Sigmoid colon (tissue), 7 donors: Measurements from ENCODE around the gene TTC6. TPM values are rescaled to one million over a fixed set of nuclear protein-coding genes. Genes with fewer than 3 reads are reported as not detected.

Experiments
- DNase-seq: peaks from one replicate; pipeline ENCODE4 v3.0.0-alpha.2; 2019
- H3K27ac ChIP-seq, 4 donors: fragments of 200-600 bp; sonication (generic); one replicate each; pipeline ENCODE4 v1.5.1; 2016 to 2019; ENCODE audit warnings: mild to moderate bottlenecking in 1 of 4
- H3K27me3 ChIP-seq, 3 donors: fragments of 200-600 bp; sonication (generic); one replicate each; pipeline ENCODE4 v1.5.1; 2019; ENCODE audit warnings: mild to moderate bottlenecking in 1 of 3
- H3K36me3 ChIP-seq, 4 donors: fragments of 200-600 bp; sonication (generic); one replicate each; pipeline ENCODE4 v1.5.1; 2016 to 2019
- H3K4me1 ChIP-seq, 4 donors: fragments of 200-600 bp; sonication (generic); one replicate each; pipeline ENCODE4 v1.5.1; 2017 to 2019
- H3K4me3 ChIP-seq, 4 donors: fragments of 200-600 bp; sonication (generic); one replicate each; pipeline ENCODE4 v1.5.1; 2017 to 2019; ENCODE audit warnings: mild to moderate bottlenecking in 2 of 4, moderate library complexity in 1 of 4
- H3K9me3 ChIP-seq, 4 donors: fragments of 200-600 bp in 3 of 4; sonication (generic) in 3 of 4; one replicate each; pipeline versions ENCODE4 v1.5.1 to v1.6.1; 2013 to 2019
- EP300 ChIP-seq, 4 donors: sonication (generic); formaldehyde crosslinking; IDR thresholded peaks; one replicate each; pipeline ENCODE4 v1.6.1; 2017; ENCODE audit warnings: antibody characterized with exemption in 4 of 4
- POLR2A ChIP-seq, 2 donors: fragments of 450-650 bp; IDR thresholded peaks; one replicate each; pipeline ENCODE4 v1.6.1; 2016; ENCODE audit warnings: antibody characterized with exemption in 2 of 2, mild to moderate bottlenecking in 2 of 2, moderate library complexity in 2 of 2
- POLR2AphosphoS5 ChIP-seq, 4 donors: sonication (generic); formaldehyde crosslinking; IDR thresholded peaks; one replicate each; pipeline ENCODE4 v1.6.1; 2017; ENCODE audit warnings: antibody characterized with exemption in 4 of 4
- WGBS, 2 donors: extraction: QIAGEN DNeasy Blood & Tissue Kit; methylation state at CpG; one replicate each; pipeline ENCODE4 v1.1.7; 2013; 5-methylcytosine and 5-hydroxymethylcytosine counted together
- intact Hi-C: fragments of 100-400 bp; cut with DNase I; formaldehyde crosslinking; loops from one replicate; pipeline ENCODE4 v1.15.1; 2023
- polyA plus RNA-seq, 3 donors: library from polyadenylated mRNA; stranded (reverse); fragments of 200-250 nt; gene quantifications; one replicate each; pipeline ENCODE4 v1.2.3, GENCODE V29; 2013
- total RNA-seq, 4 donors: library from RNA; depleted of rRNA; stranded (reverse); fragments of >200 nt; gene quantifications; one replicate each; pipeline ENCODE4 v1.1.0, GENCODE V29; 2016
- TF ChIP-seq, protein P1 (sequence below), 4 experiments: fragments of 450-650 bp in 3 of 4; fragments of 200-600 bp in 1 of 4; IDR thresholded peaks; one replicate each; pipeline ENCODE4 v1.5.1; 2016 to 2019; ENCODE audit warnings: antibody characterized with exemption in 4 of 4, mild to moderate bottlenecking in 3 of 4, moderate library complexity in 2 of 4
- donor health status: healthy with polysubstance abuse.
- donor health status: Bipolar disorder and iron deficiency.
- donor health status: healthy.

The TTC6 gene
- total and polyA plus RNA-seq, 7 donors = 0.23 to 1.1 TPM; not detected in 5

- intact Hi-C loops = no loop called here
- H3K4me1 ChIP-seq = peaks cover 0 to 24% (median 22%) of the 10 kb centered on the region in 4 donors
- H3K9me3 ChIP-seq = no peaks in the 10 kb centered on the region
- DNase-seq = no peak
- H3K36me3 ChIP-seq = no peaks in the 10 kb centered on the region
- no peak for TF ChIP-seq POLR2AphosphoS5 (IDR thresholded peaks at IDR 0.05)
- TF ChIP-seq POLR2A (IDR thresholded peaks at IDR 0.05) = no peak
- no peak for TF ChIP-seq EP300 (IDR thresholded peaks at IDR 0.05)
- TF ChIP-seq, protein P1, sequence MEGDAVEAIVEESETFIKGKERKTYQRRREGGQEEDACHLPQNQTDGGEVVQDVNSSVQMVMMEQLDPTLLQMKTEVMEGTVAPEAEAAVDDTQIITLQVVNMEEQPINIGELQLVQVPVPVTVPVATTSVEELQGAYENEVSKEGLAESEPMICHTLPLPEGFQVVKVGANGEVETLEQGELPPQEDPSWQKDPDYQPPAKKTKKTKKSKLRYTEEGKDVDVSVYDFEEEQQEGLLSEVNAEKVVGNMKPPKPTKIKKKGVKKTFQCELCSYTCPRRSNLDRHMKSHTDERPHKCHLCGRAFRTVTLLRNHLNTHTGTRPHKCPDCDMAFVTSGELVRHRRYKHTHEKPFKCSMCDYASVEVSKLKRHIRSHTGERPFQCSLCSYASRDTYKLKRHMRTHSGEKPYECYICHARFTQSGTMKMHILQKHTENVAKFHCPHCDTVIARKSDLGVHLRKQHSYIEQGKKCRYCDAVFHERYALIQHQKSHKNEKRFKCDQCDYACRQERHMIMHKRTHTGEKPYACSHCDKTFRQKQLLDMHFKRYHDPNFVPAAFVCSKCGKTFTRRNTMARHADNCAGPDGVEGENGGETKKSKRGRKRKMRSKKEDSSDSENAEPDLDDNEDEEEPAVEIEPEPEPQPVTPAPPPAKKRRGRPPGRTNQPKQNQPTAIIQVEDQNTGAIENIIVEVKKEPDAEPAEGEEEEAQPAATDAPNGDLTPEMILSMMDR (IDR thresholded peaks at IDR 0.05) = no peak
- H3K4me3 ChIP-seq = no peak overlapping the region
- H3K27ac ChIP-seq = no peak overlapping the region
- WGBS, 2 donors = 23% methylated on average over 22 of the region's 22 CpGs
- peaks cover 47 to 98% (median 79%) of the 10 kb centered on the region in 3 donors for H3K27me3 ChIP-seq
Measured at GRCh38 chr14:37601865-37602264, 6.4 kb downstream of the TTC6 start.

DNA sequence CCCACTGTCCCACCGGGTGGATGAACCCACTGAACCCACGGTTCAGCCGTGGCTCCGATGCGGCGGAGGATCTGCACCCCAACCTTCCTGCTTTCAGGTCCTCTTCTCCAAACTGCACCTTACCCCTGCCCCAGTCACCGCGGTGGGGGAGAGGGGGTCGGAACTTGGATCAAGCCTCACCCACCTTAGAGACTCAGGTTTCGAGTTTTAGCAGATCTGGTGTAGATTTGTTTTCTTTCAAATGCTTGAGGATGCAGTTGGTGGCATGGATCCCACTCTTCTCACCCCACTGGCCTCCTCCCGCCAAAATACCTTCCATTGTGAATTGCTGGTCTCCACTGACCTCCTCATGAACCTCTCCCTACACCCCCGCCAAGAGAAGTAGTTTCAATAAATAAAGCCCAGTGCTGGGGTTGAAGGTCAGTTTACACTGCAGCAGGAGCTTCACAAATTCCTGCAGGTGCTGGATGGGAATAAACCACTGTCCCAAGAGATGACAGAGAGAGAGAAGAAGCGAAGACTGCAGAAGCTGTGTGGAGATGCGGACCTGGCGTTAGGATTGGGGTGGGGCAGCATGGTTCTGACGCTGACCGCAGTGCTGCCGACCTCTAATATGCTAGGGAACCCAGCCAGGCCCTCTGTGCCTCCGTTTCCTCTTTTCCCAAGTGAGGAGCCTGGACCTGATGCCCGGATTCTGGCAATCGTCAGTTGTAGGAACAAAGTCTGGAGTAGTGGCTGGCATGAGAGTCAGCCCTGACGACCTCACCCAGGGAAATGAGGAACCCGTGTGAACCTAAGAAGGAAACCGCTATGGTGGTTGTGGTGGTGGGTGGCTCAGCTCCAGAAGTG, 7.4 kb downstream of the TTC6 start:
- Histone ChIP-seq H3K9me3 (no peaks in the 10 kb centered on the region), H3K4me1 (peaks cover 0 to 24% (median 20%) of the 10 kb centered on the region in 4 donors), H3K36me3 (no peaks in the 10 kb centered on the region), H3K27me3 (peaks cover 39 to 98% (median 70%) of the 10 kb centered on the region in 3 donors), H3K27ac (no peak overlapping the region), H3K4me3 (no peak overlapping the region)
- WGBS, 2 donors = 18 to 21% methylated on average over 24 of the region's 24 CpGs
- TF ChIP-seq EP300 (IDR thresholded peaks at IDR 0.05) = no peak
- TF ChIP-seq, protein P1 (IDR thresholded peaks at IDR 0.05) = no peak
- no peak for TF ChIP-seq POLR2A (IDR thresholded peaks at IDR 0.05)
- no peak for TF ChIP-seq POLR2AphosphoS5 (IDR thresholded peaks at IDR 0.05)
- no peak for DNase-seq
- intact Hi-C loops = no loop called here

DNA sequence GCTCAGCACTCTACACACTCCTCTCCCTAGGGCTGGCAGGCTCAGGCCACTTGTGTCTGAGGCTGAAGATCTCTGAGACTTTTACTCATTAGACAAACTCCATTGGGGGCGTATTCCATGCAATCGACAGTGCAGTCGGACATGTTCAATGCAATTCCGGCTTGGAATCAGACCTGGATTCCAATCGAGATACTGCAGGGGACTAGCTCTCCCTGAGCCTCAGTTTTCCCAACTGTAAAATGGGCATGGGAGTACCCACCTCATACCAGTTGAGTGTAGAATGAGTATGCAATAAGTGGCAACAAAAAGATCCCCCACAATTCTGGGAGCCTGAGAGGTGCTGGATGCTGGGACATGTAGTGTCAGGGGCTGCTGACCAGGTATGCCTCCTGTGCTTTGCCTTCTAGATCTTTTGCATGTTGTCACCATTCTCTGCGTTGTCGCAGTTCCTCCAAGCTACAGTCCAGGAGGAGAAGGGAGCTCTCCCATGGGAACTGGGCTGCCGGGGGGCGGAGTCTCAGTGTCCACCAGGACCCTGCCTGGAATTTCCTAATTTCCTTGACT, 8.3 kb downstream of the TTC6 start:
- Histone ChIP-seq H3K4me1 (peaks cover 0 to 15% (median 12%) of the 10 kb centered on the region in 4 donors), H3K9me3 (no peaks in the 10 kb centered on the region), H3K4me3 (no peak overlapping the region), H3K27me3 (peaks cover 29 to 97% (median 60%) of the 10 kb centered on the region in 3 donors), H3K27ac (no peak overlapping the region), H3K36me3 (no peaks in the 10 kb centered on the region)
- intact Hi-C loops = no loop called here
- WGBS, 2 donors = 82 to 88% methylated on average over 9 of the region's 9 CpGs
- no peak for DNase-seq
- TF ChIP-seq, protein P1 (IDR thresholded peaks at IDR 0.05) = no peak
- TF ChIP-seq EP300 (IDR thresholded peaks at IDR 0.05) = no peak
- no peak for TF ChIP-seq POLR2AphosphoS5 (IDR thresholded peaks at IDR 0.05)
- TF ChIP-seq POLR2A (IDR thresholded peaks at IDR 0.05) = no peak

DNA sequence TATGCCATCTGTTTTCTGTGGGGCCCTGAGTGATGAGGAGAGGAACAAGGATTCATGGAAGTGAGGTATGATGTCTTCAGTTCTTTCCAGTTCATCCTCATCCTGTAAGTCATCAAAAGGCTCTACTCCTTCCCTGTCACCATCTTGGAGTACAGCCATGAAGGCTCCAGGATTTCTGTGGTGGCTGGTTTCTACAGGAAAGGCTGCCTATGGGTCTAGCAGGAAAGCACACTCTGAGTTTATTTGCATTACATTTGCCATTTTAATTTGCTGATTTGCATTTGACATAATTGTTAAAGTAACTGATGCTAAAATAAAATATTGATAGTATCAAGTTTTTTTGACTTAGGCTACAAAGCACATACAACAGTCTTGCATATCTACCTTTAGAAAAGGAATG, 11.2 kb downstream of the TTC6 start:
- H3K27me3 ChIP-seq = peaks cover 21 to 97% (median 40%) of the 10 kb centered on the region in 3 donors
- H3K4me1 ChIP-seq = no peaks in the 10 kb centered on the region
- TF ChIP-seq POLR2A (IDR thresholded peaks at IDR 0.05) = no peak
- TF ChIP-seq, protein P1 (IDR thresholded peaks at IDR 0.05) = no peak
- TF ChIP-seq POLR2AphosphoS5 (IDR thresholded peaks at IDR 0.05) = no peak
- no peak for TF ChIP-seq EP300 (IDR thresholded peaks at IDR 0.05)
- H3K4me3 ChIP-seq = no peak overlapping the region
- no peaks in the 10 kb centered on the region for H3K9me3 ChIP-seq
- intact Hi-C loops = no loop called here
- no peak overlapping the region for H3K27ac ChIP-seq
- H3K36me3 ChIP-seq = no peaks in the 10 kb centered on the region
- no peak for DNase-seq
